ENCODE results near the gene TTYH2. TPM values are rescaled to one million over a fixed set of nuclear protein-coding genes. Genes with fewer than 3 reads are reported as not detected.

TTYH2 gene
- total RNA-seq, 1 donor from 2014 or later: 1.2 TPM

DNA sequence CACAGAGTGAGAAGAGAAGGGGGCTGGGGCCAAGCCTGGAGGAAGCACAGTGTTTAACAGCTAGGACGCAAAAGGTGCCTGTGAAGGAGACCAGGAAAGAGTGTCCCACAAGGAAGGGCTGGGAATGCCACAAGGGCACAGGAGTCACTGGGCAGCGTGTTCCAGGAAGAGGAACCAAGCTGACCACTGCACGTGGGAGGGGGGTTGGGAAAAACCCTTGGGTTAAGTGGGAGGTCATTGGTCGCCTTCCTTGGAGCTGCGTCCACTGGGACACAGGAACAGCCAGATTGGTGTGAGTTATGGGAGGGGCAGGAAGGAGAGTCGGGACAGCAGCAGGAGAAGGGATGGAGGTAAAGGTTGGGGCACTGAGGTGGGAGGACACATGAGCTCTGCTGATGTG, 12.9 kb downstream of the TTYH2 start:
- H3K4me3 ChIP-seq (ENCODE audit: low read depth, low read length): no peak overlapping the region
- no peak for DNase-seq (ENCODE audit: low read depth)
- TF ChIP-seq, protein P1, sequence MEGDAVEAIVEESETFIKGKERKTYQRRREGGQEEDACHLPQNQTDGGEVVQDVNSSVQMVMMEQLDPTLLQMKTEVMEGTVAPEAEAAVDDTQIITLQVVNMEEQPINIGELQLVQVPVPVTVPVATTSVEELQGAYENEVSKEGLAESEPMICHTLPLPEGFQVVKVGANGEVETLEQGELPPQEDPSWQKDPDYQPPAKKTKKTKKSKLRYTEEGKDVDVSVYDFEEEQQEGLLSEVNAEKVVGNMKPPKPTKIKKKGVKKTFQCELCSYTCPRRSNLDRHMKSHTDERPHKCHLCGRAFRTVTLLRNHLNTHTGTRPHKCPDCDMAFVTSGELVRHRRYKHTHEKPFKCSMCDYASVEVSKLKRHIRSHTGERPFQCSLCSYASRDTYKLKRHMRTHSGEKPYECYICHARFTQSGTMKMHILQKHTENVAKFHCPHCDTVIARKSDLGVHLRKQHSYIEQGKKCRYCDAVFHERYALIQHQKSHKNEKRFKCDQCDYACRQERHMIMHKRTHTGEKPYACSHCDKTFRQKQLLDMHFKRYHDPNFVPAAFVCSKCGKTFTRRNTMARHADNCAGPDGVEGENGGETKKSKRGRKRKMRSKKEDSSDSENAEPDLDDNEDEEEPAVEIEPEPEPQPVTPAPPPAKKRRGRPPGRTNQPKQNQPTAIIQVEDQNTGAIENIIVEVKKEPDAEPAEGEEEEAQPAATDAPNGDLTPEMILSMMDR (conservative IDR thresholded peaks at IDR 0.05; ENCODE audit: low read depth, low read length): no peak

DNA sequence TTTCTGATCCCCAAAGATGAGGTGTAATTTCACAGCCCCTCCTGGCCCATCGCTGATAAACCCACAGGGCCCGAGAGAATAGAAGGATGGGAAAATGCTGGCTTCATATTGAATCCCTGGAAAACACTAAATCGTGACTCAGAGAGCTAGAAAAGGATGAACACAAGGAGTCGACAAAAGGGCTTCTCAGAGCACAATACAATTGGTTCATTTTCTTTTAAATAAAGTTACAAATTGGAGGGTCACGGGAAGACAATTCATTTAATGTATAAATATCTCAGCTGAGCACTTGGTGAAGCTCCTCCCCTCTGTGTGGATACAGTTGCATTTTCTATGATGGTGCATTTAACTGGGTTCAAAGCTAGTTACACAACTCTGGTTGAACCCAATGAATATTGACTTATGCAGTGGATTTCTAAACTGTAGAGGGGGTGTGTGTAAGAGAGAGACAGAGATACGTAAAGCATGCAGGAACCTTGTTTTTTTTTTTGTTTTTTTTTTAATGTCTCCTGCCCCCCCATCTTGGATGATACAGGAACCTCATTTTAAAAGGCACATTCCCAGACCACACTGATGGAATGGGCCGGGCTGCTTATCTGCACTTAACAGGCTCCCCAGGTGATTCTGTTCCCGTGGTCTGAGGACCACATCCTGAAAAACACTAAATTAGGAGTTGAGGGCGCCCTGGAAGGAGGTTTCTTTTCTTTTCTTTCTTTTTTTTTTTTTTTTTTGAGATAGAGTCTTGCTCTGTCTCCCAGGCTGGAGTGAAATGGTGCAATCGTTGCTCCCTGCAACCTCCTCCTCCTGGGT, 14.1 kb downstream of the TTYH2 start:
- no peak for DNase-seq (ENCODE audit: low read depth)
- H3K4me3 ChIP-seq (ENCODE audit: low read depth, low read length): no peak overlapping the region
- TF ChIP-seq, protein P1 (conservative IDR thresholded peaks at IDR 0.05; ENCODE audit: low read depth, low read length): no peak

DNA sequence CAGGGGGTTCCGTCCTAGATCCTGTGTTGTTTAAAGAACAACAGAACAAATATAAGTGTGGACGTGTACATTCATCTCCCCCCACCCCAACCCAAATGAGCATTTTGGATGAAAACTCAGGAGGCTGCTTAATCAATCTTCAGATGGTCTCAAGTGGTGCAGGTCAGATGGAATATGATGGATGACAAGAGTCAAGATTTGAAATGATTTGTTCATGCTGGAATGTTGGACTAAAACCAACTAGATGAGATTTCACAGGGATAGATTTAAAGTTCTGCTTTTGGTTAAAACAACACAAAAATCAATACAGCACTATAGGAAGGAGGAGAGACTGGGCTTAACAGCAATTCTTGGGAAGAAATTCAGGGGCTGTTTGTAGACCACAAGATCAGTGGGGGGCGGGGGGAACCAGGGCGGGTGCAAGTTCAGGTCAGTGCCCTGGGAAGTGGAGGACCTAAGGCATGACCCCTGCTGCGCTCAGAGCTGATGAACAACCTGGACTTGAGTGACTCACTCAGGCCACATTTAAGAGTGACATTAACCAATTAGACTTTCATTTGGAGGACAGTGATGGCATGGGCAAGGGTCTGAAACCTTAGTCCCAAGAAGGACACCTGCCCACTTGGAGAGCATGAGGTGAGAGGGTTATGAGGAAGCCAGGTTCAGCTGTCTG, 15.1 kb downstream of the TTYH2 start:
- TF ChIP-seq, protein P1 (conservative IDR thresholded peaks at IDR 0.05; ENCODE audit: low read depth, low read length): no peak
- H3K4me3 ChIP-seq (ENCODE audit: low read depth, low read length): no peak overlapping the region
- no peak for DNase-seq (ENCODE audit: low read depth)

DNA sequence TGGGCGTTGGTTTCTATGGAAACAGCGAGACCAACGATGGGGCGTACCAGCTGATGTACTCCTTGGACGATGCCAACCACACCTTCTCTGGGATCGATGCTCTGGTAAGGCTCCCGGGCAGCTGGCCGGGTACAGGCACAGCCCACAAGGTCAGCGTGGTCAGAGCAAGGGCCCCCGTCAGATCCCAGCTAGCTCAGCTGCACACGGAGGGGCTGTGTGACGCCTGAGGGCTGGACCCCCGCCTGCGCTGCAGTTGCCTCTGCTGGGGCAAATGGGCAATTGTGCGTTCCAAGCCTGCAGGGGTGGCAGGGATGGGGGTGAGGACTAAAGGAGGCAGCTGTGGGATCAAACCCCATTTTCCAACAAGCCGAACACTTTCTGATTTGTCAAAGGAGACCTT, 17.5 kb downstream of the TTYH2 start:
- no peak overlapping the region for H3K4me3 ChIP-seq (ENCODE audit: low read depth, low read length)
- no peak for DNase-seq (ENCODE audit: low read depth)
- TF ChIP-seq, protein P1 (conservative IDR thresholded peaks at IDR 0.05; ENCODE audit: low read depth, low read length): no peak

DNA sequence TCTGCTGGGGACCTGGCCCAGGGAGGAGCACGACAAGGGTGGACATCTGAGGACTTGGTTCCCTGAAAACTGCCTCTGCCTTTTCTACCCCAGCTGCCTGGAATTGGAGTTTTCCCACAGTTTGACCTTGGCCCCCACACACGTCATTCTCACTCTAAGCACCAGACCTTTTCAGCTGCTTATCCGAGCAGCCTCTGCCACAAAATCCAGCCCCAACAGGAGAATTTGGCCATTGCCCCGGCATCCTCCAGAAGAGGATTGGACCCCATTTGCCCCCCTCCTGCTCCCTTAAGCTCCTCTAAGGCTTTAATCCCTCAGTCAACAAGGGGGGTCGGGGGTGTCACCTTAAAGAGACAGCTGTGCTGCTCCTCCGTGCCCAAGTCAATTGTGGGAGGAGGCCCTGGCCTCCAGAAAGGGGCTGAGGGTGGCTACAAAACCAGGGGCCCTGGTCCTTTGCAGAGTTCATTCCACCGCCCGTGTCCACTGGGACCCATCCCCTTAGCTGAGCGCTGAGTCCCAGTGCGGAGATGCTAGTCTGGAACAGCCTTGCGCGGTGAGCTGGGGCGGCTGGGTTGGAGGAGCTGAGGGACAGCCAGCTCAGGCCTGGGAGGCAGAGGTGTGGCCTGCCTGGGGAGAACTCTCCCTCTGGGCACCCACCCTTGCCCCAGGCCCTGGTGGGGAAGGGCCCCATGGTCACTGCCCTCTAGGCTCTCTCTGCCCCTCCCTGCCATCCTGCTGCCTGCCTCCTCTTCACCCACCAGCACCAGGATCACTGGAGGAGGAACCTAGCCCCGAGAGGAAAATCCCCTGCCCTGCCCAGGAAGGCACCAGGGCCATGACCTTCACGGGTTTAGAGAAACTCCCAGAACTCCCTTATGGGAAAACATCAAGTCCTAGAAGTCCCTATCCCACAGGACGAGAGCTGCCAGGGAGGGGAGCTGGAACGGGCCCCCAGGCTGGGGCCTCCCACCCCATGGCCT, 18.8 kb downstream of the TTYH2 start:
- TF ChIP-seq, protein P1 (conservative IDR thresholded peaks at IDR 0.05; ENCODE audit: low read depth, low read length): no peak
- DNase-seq (ENCODE audit: low read depth): no peak
- no peak overlapping the region for H3K4me3 ChIP-seq (ENCODE audit: low read depth, low read length)

DNA sequence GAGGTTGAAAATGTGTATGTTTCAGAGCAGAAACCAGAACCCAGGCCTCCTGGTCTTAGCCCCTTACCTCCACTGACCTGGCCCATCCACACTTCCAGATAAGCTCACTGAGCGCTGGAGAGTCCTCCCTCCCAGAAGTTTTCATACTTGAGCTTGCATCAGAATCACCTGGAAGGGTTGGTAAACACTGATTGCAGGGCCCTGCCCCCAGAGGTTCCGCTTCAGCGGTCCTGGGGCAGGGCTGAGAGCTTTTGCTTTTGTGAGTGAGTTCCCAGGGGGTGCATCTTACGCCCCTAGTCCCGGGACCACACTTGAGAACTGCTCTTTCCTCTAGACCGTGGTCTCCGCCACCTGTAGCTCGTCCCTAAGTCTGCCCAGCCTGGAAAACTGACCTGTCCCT, 20.6 kb downstream of the TTYH2 start:
- TF ChIP-seq, protein P1 (conservative IDR thresholded peaks at IDR 0.05; ENCODE audit: low read depth, low read length): no peak
- no peak overlapping the region for H3K4me3 ChIP-seq (ENCODE audit: low read depth, low read length)
- no peak for DNase-seq (ENCODE audit: low read depth)
